Stimulated activated CD8-positive, alpha-beta memory T cell treated with anti-CD3 and anti-CD28 coated beads, Interleukin-12 subunit alpha, Interleukin-12 subunit beta, amount 100 ng/mL, for 4 hours (primary cell): ENCODE results near the gene PURA.

Experiments
- DNase-seq: peaks from one replicate; pipeline ENCODE4 v3.0.0-alpha.2; 2020; ENCODE audit warnings: low read depth

The PURA gene

DNA sequence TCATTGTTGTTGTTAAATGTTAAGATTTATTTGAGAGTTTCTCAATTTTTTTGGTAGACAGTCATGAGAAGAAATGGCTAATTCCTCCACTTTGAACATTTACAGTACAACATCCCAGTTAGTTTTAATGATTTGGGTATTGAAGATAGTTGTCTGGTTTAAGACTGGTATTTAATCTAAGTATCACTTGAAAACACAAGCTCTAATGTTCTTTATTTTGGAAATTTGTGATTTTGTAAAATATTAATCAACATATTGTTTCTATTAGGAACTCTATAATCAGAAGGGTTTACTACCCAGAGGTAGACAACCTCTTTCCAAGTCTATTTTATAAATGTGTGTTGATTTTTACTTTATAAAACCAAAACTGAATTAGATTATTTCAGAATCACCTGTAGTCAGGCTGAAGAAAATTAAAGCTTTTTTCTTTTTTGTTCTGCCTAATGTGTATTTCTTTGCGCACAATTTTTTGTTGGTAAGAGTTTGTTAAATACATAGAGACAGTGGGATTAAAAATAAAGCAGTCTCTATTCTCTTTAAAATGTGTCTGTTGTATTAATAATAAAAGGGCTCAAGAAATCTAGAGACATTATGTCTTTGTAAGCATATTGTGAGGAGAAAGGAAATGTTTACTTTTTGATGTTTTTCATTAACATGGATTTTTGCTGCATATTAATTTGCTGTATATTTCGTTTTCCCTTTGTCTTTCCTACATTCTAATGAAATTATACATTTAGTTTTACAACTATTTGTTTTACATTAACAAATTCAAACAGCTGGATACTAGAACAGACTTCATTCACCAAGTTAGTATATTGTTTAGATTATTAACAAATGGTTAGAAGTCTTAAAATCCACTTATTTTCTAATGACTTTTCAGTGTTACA, 3.9 kb upstream of the PURA start:
- DNase-seq = no peak

GRCh38 chr5:140110646-140110957, 3.3 kb upstream of the PURA start:
- DNase-seq = no peak

DNA sequence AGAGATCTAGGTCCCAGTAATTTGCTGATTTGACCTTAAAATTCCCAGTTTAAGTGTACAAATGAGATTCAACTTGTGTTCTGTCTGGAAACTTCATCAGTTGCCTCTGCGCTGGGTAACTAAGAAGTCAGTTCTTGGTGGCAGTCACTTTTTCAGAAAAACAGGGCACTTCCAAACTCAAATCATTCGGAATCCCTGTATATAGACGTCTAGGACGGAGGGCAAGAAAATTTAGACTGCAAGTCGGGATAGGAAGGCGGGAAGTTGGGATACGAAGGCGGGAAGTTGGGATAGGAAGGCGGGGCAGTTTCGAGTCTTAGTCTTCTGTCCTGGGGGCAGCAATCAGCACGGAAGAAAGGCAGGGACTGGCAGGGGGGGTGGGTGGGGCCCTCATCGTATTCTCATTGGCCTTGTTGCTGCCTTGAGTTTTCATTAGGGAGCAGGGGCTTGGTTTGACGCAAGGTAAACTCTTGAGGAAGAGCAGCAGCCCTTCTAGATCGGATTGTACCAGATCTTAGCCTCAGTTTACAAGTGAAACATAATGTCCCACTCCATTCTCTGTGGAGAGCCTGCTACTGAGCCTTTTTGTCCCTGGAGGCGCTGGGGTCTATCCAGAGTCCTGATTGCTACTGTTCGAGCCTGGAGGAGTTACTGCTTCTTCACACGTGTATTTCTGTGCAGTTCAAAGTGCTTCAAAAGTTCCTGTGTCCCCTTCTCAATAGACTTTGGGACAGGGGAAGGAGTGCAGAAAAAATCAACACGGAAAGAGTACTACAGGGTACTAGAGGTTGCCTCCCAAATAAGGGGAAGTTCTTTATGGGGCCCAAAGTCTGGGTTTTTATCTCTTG, 2.7 kb upstream of the PURA start:
- no peak for DNase-seq

DNA sequence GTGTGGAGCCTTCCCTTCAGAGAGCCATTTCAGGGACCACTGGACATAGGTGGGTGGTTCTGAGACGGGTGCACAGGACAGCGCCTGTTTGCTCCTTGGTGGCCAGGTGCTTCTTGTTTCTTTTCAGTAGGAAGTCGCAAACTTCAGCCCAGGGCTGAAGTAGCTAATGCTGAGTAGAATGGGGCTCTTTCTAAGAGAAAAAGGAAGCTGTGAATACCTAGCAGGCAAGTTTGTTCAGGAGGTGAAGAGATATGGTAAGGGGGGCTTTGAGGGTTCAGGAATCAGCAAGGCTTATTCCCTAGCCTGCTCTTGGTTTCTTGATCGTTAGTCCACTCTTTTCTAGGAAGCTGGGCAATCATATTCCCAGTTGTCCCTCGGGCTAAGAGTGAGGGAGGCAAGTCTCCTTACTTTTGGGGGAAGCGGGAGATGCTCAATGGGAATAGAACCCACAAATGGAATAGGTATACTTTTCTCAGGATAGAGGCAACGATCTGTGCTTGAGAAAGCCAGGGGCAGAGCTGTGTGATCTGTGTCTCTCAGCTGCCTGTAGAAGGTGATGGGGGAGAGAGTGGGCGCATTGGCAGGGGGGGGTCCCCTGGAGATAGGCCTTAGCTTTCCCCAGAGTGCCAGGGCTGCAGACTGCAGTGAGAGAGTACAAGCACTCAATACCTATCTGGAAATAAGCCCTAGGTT, 1.9 kb upstream of the PURA start:
- DNase-seq = no peak

GRCh38 chr5:140112685-140113179, 1.2 kb upstream of the PURA start:
- DNase-seq = no peak

DNA sequence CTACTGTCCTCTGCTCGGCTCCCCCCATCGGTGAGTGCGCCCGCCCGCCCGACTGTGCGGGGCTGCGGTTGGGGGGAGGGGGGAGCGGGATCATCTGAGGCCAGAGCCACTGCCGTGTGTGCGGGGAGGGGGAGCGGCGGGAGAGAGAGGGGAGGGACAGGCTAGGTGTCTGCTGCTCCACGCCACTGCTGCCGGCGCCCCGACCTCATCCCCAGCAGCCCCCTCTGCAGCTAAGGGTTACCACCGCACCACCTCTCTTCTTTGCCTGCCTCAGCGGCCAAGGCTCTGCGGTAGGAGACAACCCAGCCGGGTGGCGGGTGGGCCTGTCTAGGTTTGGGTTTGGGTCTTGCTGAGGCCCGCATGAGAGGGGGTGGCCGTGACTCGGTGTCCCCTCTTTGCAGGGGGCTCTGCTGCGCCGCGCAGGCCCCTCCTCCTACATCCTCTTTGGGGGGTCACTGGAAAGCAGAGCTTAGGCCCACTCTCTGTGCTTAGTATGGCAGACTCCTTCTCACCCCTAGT, 670 bp upstream of the PURA start:
- DNase-seq = no peak

GRCh38 chr5:140114341-140115185, 654 bp downstream of the PURA start:
- DNase-seq = peak; percentile 28

- DNase-seq = no peak
Observed at GRCh38 chr5:140115186-140115500, 1.2 kb downstream of the PURA start.

DNA sequence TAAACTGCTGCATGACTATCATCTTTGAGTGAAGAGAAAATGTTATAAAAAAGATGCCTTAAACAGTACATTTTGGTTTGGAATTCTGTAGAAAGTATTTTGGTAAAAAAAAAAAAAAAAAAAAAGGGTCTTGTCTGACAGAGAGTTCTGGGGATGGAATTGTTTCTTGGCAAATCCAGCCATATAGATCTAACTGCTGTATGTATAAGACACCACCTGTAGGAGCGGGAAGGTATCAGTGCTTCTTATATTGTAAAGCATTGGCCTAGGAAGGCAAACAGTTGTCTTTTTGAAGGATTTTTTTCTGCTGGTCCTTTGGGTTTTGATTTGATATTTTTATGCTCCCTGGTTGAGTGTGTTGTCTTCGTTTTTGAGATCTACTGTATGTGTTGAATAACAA, 2.8 kb downstream of the PURA start:
- DNase-seq = no peak

GRCh38 chr5:140117523-140117922, 3.6 kb downstream of the PURA start:
- DNase-seq = no peak

- DNase-seq = no peak
Observed at GRCh38 chr5:140118302-140118936, 4.5 kb downstream of the PURA start.

- DNase-seq = no peak
Observed at GRCh38 chr5:140125637-140126036, 11.7 kb downstream of the PURA start, which contains the start of gene IGIP. IGIP (plus strand) TSS chr5:140125937; CDS start chr5:140128477, 2,540 bp downstream.

GRCh38 chr5:140126315-140127012, 12.6 kb downstream of the PURA start:
- DNase-seq = no peak

DNA sequence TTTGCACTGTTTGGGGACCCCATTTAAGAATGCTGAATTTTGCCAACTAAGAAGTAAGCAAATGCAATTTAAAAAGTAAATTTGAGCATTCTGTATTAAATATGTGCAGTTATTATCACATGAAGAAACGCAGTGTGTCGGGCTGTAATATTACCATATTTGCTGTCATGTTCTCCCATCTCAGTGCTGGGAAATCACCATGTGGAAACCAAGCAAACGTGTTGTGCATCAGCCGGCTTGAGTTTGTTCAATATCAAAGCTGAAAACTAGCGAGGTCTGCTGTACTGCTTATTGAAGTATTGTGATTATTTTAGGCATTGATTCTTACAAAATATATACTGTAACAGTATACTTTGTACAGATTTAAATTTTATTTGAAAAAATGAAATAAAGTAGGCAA, 14.5 kb downstream of the PURA start:
- no peak for DNase-seq

- DNase-seq = no peak
Observed at GRCh38 chr5:140130949-140131733, 17.2 kb downstream of the PURA start.

DNA sequence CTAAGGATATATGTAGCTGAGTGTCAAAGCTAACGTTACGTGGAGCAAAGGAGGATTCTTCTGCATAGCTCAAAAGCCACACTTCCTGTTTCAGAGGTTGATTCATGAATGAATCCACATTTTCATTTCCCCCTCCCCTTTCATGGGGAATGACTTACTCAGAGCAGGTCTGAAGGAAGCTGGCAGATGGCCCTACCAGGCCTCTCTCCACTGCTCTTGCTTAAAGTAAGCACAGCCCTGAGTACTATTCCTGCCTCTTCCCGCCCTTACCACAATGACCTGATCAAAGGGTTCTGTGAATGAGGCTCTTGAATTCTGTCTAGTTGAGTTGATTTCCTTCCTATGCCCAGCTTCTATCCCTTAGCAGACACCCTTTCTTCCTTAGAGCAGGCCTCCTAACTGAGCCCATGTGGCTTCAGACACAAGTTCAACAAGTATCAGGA, 18.1 kb downstream of the PURA start:
- no peak for DNase-seq

DNA sequence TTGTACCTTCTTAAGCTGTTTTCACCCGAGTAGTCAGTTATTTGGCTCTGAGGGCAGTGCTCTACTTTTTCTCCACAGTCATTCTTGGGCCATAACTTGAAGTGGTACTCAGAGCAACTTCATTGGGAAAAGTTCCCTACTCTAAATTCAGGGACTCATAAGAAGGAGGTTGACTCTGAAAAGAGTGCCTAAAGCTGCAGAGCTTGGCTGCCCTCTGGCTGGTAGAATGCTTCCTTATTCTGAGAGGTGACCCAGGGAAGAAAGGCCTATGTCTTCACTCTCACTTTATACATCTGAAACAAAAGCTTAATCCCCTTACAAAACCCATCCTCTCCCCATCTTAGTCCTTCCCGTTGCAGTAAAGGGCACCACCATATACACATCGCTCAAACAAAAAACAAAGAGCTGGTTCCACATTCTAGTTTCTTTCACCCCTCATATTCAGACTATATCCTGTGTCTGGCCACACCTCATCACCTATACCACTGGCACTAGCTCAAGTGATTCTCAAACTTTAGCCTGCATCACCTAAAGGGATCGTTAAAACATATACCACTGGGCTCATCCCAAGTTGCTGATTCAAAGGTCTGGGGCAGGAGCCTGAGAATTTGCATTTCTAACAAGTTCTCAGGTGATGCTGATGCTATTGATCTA, 19.7 kb downstream of the PURA start:
- no peak for DNase-seq

DNA sequence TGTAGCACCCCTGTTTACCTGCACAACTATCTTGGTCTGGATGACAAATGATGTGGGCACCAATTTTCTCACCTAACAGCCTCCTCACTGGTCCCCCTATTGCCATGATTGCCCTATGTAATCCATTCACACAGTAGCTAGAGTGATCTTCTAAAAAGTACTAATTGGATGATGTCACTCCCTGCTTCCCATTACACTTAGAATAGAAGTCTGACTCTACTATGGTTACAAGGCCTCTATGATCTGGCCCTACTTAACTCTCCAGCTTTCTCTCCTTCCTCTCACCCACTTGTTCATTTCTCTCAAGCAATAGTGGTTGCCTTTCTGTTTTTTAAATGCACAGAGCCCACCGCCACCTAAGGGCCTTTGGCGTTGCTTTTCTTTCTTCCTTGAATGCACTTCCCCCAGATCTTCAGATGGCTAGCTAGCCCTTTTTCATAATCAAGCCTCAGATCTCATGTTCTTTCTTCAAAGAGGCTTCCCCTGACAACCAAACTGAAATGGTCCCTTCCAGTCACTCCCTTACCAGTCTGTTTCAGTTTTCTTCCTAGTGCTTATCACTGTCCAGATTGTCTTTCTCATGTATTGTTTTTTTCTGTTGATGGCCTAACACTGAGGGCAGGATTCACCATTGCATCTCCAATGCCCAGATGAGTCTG, 20.5 kb downstream of the PURA start:
- no peak for DNase-seq
